Amniotic stem cell (primary cell): ENCODE measurements around the gene RAP1GDS1.
"Not testable (repeated sequence)": the region's sequence is repeated elsewhere in the genome, so short reads cannot be mapped to it uniquely, and the experiment has no call there.

Source experiments
- DNase-seq: peaks from one replicate; lab custom pipeline; 2025; lab: John Stamatoyannopoulos, UW

Gene RAP1GDS1

GRCh38 chr4:98287328-98287727 lies 26.1 kb downstream of the RAP1GDS1 start:
- no peak for DNase-seq

DNA sequence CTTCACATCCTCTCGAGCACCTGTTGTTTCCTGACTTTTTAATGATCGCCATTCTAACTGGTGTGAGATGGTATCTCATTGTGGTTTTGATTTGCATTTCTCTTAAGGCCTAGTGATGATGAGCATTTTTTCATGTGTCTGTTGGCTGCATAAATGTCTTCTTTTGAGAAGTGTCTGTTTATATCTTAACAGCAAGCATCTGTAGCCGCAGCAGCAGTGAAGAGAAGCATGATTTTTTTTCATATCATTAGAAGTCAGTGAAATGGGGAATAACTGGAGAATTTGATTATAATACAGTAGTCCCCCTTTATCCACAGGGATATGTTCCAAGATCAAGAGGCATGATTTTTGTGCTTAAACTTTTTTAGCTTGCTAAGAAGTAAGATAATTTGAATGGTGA lies 27.5 kb downstream of the RAP1GDS1 start:
- not testable (repeated sequence) for DNase-seq

GRCh38 chr4:98289375-98289774 lies 28.2 kb downstream of the RAP1GDS1 start:
- no peak for DNase-seq

DNA sequence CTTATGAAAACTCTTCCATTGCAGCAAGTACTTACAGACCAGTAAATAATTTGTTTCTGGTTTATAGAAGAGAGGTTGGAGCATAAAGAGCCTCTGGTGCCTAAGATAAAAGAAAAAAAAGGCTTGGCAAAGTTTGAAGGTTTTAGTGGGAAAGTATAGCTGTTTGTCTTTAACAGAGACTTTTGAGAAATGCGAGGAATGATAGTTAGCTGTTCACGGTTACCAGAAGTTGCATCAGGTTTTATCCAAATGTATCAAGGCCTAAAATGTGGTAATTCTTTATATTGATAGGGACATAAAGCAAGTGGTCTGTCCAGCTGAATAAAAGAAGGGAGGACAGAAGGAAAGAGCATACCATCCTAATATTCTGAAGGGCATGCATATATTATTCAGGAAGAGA lies 29.3 kb downstream of the RAP1GDS1 start:
- peak; percentile 41 for DNase-seq

- DNase-seq, result no peak
Observed at GRCh38 chr4:98293104-98293887, 32.1 kb downstream of the RAP1GDS1 start.

DNA sequence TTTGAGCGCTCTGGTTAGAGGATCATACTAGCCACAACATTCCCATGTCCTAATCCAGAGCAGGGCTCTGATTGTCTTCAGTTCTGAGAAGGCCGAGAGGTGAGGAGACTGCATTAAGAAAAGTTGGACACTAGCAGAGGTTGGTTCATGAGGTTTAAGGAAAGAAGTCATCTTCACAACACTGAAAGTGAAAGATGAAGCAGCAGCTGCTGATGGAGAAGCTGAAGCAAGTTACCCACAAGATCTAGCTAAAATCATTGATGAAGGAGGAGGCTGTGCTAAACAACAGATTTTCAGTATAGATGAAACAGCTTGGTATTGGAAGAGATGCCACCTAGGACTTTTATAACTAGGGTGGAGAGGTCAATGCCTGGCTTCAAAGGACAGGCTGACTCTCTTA lies 36.8 kb downstream of the RAP1GDS1 start:
- DNase-seq, result no peak

DNA sequence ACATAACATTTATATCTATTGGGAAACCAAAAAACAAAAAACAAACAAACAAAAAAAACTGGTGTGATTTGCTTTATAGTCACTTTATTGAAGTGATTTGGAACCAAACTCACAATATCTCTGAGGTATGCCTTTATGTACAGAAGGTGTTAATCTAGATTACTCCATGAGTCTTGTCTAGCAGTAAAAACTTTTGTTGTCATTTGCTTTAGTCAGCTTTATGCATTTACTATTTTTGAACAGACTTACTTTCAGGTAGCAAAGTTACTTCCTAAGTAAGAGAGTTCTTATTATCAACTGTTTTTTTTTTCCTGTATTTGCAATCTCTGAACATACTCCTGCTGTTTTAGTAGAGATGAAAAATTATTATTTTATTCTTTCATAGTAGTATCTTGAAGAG lies 39.5 kb downstream of the RAP1GDS1 start:
- no peak for DNase-seq

- no peak for DNase-seq
Observed at GRCh38 chr4:98305576-98305975, 44.4 kb downstream of the RAP1GDS1 start.

DNA sequence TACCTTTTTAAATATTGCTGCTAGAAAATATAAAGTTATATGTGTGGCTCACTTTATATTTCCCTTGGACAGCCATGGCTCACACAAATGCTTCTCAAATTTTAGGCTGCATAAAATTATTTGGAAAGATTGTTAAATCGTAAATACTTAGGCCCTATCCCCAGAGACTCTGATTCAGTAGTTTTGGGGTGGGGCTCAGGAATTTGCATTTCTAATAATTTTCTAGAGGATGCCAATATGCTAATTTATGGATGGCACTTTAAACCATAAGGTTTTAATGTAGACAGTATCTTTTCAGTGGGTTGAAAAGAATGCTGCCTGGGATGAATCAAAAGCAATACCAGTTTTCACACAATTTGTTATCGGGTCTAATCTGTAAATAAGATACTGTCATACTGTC lies 49.7 kb downstream of the RAP1GDS1 start:
- DNase-seq, result no peak

DNA sequence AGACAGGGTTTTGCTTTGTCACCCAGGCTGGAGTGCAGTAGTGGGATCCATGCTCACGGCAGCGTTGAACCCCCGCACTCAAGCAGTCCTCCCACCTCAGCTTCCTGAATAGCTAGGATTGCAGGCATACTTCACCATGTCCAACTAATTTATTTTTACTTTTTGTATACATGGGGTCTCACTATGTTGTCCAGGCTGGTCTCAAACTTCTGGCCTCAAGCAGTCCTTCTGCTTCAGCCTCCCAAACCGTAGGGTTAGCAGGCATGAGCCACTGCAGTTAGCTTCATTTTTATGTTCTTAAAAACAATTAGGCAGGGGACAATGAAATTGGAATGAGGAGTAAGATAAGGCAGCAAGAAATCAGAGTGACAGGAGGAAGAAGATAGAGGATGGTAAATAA lies 50.5 kb downstream of the RAP1GDS1 start:
- DNase-seq, result no peak

GRCh38 chr4:98314791-98315565 lies 53.8 kb downstream of the RAP1GDS1 start:
- DNase-seq, result no peak

GRCh38 chr4:98318521-98318920 lies 57.3 kb downstream of the RAP1GDS1 start:
- no peak for DNase-seq

GRCh38 chr4:98319021-98319420 lies 57.8 kb downstream of the RAP1GDS1 start:
- DNase-seq, result no peak

DNA sequence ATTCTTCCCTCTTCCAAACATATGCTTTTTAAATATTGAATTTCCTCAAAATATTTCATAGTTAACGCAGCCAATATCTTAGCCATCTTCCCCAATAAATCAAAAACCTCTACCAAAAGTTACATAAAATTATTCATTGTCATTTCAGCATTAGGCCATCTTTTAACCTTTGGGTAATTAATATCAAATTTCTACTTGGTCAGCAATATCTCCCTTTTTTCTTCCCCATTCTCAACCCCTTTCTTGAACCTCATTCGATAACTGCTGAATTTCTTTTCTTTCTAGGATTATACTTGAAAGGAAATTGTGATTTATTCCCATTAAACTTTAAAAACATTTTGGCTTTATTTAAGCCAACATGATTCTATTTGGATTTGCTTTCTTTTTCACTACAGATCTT lies 65.0 kb downstream of the RAP1GDS1 start:
- DNase-seq, result no peak

DNA sequence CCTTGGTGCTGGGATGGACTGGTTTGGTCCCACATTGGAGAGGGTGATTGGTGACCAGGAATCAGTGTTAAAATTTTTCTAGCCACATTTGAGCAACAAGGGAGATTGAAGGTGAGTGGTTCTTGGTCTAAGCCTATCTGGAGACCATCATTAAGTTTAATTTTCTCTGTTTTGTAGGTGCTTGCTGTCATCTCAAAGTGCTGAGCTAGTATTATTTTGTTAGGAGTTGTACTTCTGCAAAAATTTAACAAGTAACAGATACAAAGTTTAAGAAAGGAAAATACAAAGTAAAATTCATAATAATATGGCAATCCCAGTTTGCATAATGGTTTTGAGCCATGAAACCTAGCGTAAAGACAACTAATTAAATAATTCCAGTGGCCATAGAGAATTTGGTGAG lies 66.5 kb downstream of the RAP1GDS1 start:
- no peak for DNase-seq

DNA sequence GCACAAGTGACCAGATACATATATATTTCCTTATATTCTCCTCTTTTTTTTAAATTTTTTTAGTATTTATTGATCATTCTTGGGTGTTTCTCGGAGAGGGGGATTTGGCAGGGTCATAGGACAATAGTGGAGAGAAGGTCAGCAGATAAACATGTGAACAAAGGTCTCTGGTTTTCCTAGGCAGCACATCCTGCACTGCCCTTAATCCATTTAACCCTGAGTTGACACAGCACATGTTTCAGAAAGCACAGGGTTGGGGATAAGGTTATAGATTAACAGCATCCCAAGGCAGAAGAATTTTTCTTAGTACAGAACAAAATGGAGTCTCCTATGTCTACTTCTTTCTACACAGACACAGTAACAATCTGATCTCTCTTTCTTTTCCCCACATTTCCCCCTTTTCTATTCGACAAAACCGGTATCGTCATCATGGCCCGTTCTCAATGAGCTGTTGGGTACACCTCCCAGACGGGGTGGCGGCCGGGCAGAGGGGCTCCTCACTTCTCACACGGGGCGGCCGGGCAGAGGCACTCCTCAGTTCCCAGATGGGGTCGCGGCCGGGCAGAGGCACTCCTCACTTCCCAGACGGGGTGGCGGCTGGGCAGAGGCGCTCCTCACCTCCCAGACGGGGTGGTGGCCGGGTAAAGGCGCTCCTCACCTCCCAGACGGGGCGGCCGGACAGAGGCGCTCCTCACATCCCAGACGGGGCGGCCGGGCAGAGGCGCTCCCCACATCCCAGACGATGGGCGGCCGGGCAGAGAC lies 68.9 kb downstream of the RAP1GDS1 start:
- not testable (repeated sequence) for DNase-seq

- DNase-seq, result no peak
Observed at GRCh38 chr4:98332017-98332416, 70.8 kb downstream of the RAP1GDS1 start.

DNA sequence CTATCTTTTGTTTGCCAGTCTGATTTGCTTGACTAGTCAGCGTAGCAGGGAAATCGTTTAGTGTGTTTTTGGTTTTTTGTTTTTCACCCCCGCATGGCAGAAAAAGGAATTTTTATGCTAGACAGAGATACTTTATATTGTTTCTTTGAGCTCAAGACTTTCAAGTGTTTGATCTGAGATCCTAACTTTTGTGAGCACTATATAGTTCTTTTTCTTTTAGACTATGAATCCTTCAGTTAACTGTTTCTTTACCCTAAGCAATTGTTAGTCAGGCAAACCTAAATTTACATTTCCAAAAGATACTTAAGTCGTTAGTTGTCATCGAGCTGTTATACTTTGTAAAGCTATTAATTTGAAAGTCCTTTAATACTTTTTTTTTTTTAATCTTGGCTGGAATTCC lies 73.3 kb downstream of the RAP1GDS1 start:
- DNase-seq, result no peak

DNA sequence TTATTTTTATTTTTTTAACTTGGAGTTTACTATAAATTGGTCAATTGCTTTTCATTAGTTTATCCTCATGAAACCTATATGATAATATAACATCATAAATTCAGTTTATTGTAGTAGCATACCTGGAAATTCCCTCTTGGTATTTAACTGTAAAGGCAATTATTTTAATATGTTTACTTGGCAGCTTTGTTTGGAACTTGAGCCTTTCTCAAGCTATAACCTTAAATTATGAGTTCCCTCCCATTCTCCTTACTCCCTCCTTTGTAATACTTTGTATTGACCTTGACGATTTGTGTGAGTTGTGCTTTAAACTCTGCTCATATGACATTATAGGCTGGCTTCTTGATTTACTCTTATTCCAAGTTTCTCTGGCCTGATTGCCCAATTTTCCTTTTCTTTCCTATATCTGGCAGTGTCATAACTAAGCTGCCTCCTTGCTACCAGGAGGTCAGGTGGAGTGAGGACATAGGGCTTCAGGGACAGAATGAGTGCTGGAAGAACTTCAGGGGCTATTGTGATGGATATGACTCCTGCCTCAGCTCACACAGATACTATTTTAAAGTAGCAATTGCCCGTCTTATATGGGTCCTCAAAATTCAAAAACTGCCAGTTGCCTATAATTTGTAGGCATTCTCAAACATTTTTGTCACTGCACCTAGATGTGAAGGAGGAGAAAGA lies 77.7 kb downstream of the RAP1GDS1 start:
- DNase-seq, result no peak

GRCh38 chr4:98341309-98341708 lies 80.1 kb downstream of the RAP1GDS1 start:
- DNase-seq, result peak; percentile 4

DNA sequence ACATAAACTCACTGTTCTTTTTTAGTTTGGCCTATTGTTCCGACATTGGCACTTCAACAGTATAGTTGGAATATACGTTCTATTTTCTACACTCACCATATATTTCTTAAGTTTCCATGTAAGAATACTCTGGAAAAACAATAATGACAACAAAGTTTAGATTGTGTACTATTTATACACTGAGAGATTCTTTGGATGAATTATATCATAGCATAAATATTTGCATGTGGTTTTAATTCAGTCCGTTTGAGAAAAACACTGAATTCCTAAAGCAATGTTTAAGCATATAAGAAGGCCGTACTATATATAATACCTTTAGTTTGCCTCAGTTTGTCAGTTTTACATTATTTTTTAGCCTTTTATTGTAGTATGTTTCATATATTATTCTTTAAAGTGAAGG lies 82.4 kb downstream of the RAP1GDS1 start:
- DNase-seq, result no peak

DNA sequence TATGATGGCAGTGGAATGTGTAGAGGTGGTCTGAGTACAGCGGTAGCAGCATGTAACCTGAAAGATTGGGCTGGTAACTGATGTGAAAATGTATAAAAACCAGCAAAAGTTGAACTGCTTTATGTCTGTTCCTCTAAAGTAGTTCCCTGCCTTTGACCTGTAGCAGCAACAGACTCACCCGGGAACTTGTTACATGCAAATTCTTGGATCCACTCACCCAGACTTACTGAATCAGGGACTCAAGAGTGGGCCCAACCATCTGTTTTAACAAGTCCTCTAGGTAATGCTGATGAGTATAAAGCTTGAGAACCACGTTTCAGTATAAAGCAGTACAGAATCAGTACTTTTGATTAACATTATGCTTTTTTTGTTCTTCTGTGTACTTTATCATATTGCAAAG lies 84.7 kb downstream of the RAP1GDS1 start:
- DNase-seq, result no peak
